SU-DHL-6 (cell line): ENCODE measurements around the gene INSIG2.

ENCODE experiments used
- H2AFZ ChIP-seq: fragments of 200-600 bp; sonication (generic); 2 replicates; pipeline ENCODE4 v1.6.1; 2014; ENCODE audit warnings: low read depth, mild to moderate bottlenecking, moderate library complexity, mixed read lengths, antibody characterized with exemption, low read length; ENCODE audit not compliant: severe bottlenecking
- H3F3A ChIP-seq: fragments of 200-600 bp; shearing (Covaris generic); 2 replicates; pipeline ENCODE4 v1.6.0; 2016; ENCODE audit warnings: antibody characterized with exemption, mild to moderate bottlenecking; ENCODE audit not compliant: insufficient read depth
- H3K27ac ChIP-seq: fragments of 200-600 bp; sonication (generic); 2 replicates; pipeline ENCODE4 v1.5.1; 2016; ENCODE audit warnings: low read depth, mild to moderate bottlenecking, low read length, moderate library complexity, mixed read lengths
- H3K27me3 ChIP-seq: fragments of 200-600 bp; sonication (generic), shearing (Covaris generic); 2 replicates; pipeline ENCODE4 v1.6.0; 2014; ENCODE audit warnings: mild to moderate bottlenecking, low read length
- H3K36me3 ChIP-seq: fragments of 200-600 bp; sonication (generic); 2 replicates; pipeline ENCODE4 v1.6.1; 2014; ENCODE audit warnings: mild to moderate bottlenecking, low read length, mixed read lengths
- H3K4me2 ChIP-seq: fragments of 300-600, 200-600 bp; shearing (Covaris generic), sonication (generic); 2 replicates; pipeline ENCODE4 v1.6.0; 2014; ENCODE audit warnings: low read length, low read depth, mild to moderate bottlenecking; ENCODE audit not compliant: poor library complexity, severe bottlenecking
- H3K4me3 ChIP-seq: fragments of 200-600 bp; sonication (generic); 2 replicates; pipeline ENCODE4 v1.5.1; 2014; ENCODE audit warnings: antibody characterized with exemption, low read length, mild to moderate bottlenecking, mixed read lengths; ENCODE audit not compliant: insufficient read depth, poor library complexity, severe bottlenecking
- H3K79me2 ChIP-seq: fragments of 200-600 bp; sonication (generic); 2 replicates; pipeline ENCODE4 v1.6.1; 2014; ENCODE audit warnings: mild to moderate bottlenecking, low read length, moderate library complexity; ENCODE audit not compliant: insufficient read depth
- H3K9ac ChIP-seq: fragments of 200-600 bp; sonication (generic); 2 replicates; pipeline ENCODE4 v1.7.0; 2014; ENCODE audit warnings: mild to moderate bottlenecking, low read length
- H3K9me2 ChIP-seq: fragments of 200-600 bp; sonication (generic); replicated peaks from 2 replicates; pipeline ENCODE4 v1.6.1; 2014; ENCODE audit warnings: low read length; ENCODE audit not compliant: insufficient read depth
- H3K9me3 ChIP-seq: fragments of 200-600 bp; sonication (generic); 2 replicates; pipeline ENCODE4 v1.6.1; 2014; ENCODE audit warnings: low read length, mixed read lengths; ENCODE audit not compliant: insufficient read depth
- H4K20me1 ChIP-seq: fragments of 200-600 bp; sonication (generic); 2 replicates; pipeline ENCODE4 v1.6.1; 2014; ENCODE audit warnings: low read depth, mild to moderate bottlenecking, antibody characterized with exemption, low read length, moderate library complexity, mixed read lengths
- EZH2phosphoT487 ChIP-seq: fragments of 200-600 bp; sonication (generic), shearing (Covaris generic); conservative IDR thresholded peaks from 2 replicates; pipeline ENCODE4 v1.6.1; 2018; ENCODE audit warnings: mild to moderate bottlenecking, antibody characterized with exemption, low read length, moderate library complexity, mixed read lengths
- TF ChIP-seq, protein P1 (sequence below): fragments of 200-600 bp; sonication (generic); IDR thresholded peaks from one replicate; pipeline ENCODE4 v1.5.1; 2017; ENCODE audit warnings: antibody characterized with exemption, mild to moderate bottlenecking, low read length, moderate library complexity; ENCODE audit not compliant: insufficient read depth, poor library complexity, severe bottlenecking

INSIG2 gene

GRCh38 chr2:118084491-118085089 is 3.7 kb upstream of the INSIG2 start:
- Histone ChIP-seq H4K20me1 (no peaks in the 10 kb centered on the region), H3K4me3 (no peak overlapping the region), H3K4me2 (no peak overlapping the region), H3K9ac (no peak overlapping the region), H3F3A (0 out of 2 replicates have a peak, but pooled peaks cover 8% of the 10 kb centered on the region), H3K36me3 (no peaks in the 10 kb centered on the region), H3K9me2 (no peaks in the 10 kb centered on the region), H3K27me3 (no peaks in the 10 kb centered on the region), H3K79me2 (peaks cover 12% of the 10 kb centered on the region; the same call in 1 of the 2 replicates), H3K9me3 (no peaks in the 10 kb centered on the region), H2AFZ (no peak overlapping the region), H3K27ac (no peak overlapping the region)
- TF ChIP-seq, protein P1, sequence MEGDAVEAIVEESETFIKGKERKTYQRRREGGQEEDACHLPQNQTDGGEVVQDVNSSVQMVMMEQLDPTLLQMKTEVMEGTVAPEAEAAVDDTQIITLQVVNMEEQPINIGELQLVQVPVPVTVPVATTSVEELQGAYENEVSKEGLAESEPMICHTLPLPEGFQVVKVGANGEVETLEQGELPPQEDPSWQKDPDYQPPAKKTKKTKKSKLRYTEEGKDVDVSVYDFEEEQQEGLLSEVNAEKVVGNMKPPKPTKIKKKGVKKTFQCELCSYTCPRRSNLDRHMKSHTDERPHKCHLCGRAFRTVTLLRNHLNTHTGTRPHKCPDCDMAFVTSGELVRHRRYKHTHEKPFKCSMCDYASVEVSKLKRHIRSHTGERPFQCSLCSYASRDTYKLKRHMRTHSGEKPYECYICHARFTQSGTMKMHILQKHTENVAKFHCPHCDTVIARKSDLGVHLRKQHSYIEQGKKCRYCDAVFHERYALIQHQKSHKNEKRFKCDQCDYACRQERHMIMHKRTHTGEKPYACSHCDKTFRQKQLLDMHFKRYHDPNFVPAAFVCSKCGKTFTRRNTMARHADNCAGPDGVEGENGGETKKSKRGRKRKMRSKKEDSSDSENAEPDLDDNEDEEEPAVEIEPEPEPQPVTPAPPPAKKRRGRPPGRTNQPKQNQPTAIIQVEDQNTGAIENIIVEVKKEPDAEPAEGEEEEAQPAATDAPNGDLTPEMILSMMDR = no peak
- TF ChIP-seq EZH2phosphoT487 = no peak

- H3K36me3 ChIP-seq = no peaks in the 10 kb centered on the region
- H4K20me1 ChIP-seq = 0 out of 2 replicates have a peak, but pooled peaks cover 4% of the 10 kb centered on the region
- no peak overlapping the region for H3K4me2 ChIP-seq
- TF ChIP-seq, protein P1 = no peak
- no peak for TF ChIP-seq EZH2phosphoT487
- no peak overlapping the region for H3K27ac ChIP-seq
- H3F3A ChIP-seq = 0 out of 2 replicates have a peak, but pooled peaks cover 8% of the 10 kb centered on the region
- H3K79me2 ChIP-seq = peaks cover 20% of the 10 kb centered on the region
- no peak overlapping the region for H2AFZ ChIP-seq
- no peak overlapping the region for H3K4me3 ChIP-seq
- H3K9me3 ChIP-seq = no peaks in the 10 kb centered on the region
- no peak overlapping the region for H3K9ac ChIP-seq
- no peaks in the 10 kb centered on the region for H3K27me3 ChIP-seq
- H3K9me2 ChIP-seq = no peaks in the 10 kb centered on the region
These were observed 2.9 kb upstream of the INSIG2 start for GRCh38 chr2:118085173-118086023.

GRCh38 chr2:118086024-118086633 is 2.1 kb upstream of the INSIG2 start:
- Histone ChIP-seq H3K79me2 (peaks cover 27% of the 10 kb centered on the region), H3F3A (0 out of 2 replicates have a peak, but pooled peaks cover 8% of the 10 kb centered on the region), H3K4me3 (no peak overlapping the region), H3K9me3 (no peaks in the 10 kb centered on the region), H3K27me3 (no peaks in the 10 kb centered on the region), H3K9me2 (no peaks in the 10 kb centered on the region), H3K27ac (no peak overlapping the region), H3K9ac (no peak overlapping the region), H3K4me2 (no peak overlapping the region), H2AFZ (no peak overlapping the region), H3K36me3 (no peaks in the 10 kb centered on the region), H4K20me1 (peaks cover 10% of the 10 kb centered on the region)
- TF ChIP-seq EZH2phosphoT487 = no peak
- TF ChIP-seq, protein P1 = no peak
